Measurements from ENCODE around the gene CHRM5. TPM values are rescaled to one million over a fixed set of nuclear protein-coding genes. Genes with fewer than 3 reads are reported as not detected.

CHRM5 gene
- total and polyA plus RNA-seq, 2 of the 8 experiments (the other 6 are each of a cell fraction or from before 2014, with no cell fraction given): not detected

DNA sequence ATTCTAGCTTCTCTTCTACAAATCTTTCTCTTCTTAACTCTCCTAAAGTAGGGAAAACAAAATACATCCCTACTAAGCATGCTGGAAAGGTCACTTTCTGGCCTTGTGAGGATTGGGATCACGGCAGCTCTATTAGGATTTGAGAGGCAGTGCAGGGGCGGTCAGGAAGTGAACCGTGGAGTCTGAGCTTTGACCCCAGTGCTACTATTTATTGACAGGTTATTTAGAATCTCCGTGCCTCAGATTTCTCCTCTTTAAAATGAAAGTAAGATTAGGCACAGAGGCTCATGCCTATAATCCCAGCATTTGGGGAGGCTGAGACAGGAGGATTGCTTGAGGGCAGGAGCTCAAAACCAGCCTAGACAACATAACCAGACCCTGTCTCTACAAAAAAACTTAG lies 42.0 kb upstream of the CHRM5 start:
- WGBS, 2 experiments (ENCODE audit: extremely low coverage in 1 of 2, insufficient coverage in 1 of 2, insufficient read length in 1 of 2, insufficient replicate concordance in 2 of 2, low coverage in 1 of 2, low lambda C conversion rate in 2 of 2, missing lambda C conversion rate in 1 of 2): 92% methylated on average over 4 of the region's 4 CpGs; no CpG with 5 or more reads in 1 of the 2 experiments

More for the DNA sequence above, 42.0 kb upstream of the CHRM5 start:
- Histone ChIP-seq H4K20me1 (replicated peaks in 1 of 2; ENCODE audit: control insufficient read depth in 1 of 2, insufficient read depth in 2 of 2, low read length in 2 of 2) (no peaks in the 10 kb centered on the region), H3K79me1 (ENCODE audit: low read depth, low read length) (no peaks in the 10 kb centered on the region), H4K8ac (ENCODE audit: extremely low read depth, insufficient read depth, low read length) (no peak overlapping the region), H3K23ac (ENCODE audit: insufficient read length) (no peak overlapping the region), H2AFZ (ENCODE audit: low read length) (no peak overlapping the region), H3K27ac (ENCODE audit: low read depth, low read length) (no peak overlapping the region), H3K4me1 (replicated peaks in 1 of 4; ENCODE audit: control insufficient read depth in 3 of 4, insufficient read depth in 4 of 4, low read length in 3 of 4) (no peaks in the 10 kb centered on the region; a peak in 1 of 7 replicates), H3K9me3 (ENCODE audit: insufficient read depth in 2 of 2, low read depth in 1 of 2, low read length in 1 of 2) (peaks cover 0 to 8% of the 10 kb centered on the region in 2 experiments; a peak in 1 of 4 replicates), H3K4ac (replicated peaks; ENCODE audit: insufficient read length, low read depth, low read length) (no peak overlapping the region), H2BK15ac (ENCODE audit: low read length) (no peak overlapping the region), H3K4me2 (ENCODE audit: insufficient read depth in 1 of 2, low read depth in 2 of 2, low read length in 2 of 2) (no peak overlapping the region), H3K56ac (replicated peaks; ENCODE audit: insufficient read length, low read depth, low read length) (no peak overlapping the region), H3K23me2 (ENCODE audit: low read depth, low read length) (no peaks in the 10 kb centered on the region), H3K36me3 (ENCODE audit: control insufficient read depth in 2 of 4, insufficient read depth in 4 of 4, low read length in 3 of 4) (no peaks in the 10 kb centered on the region), H2AK5ac (ENCODE audit: low read depth, low read length) (no peak overlapping the region), H4K5ac (ENCODE audit: insufficient read length, low read depth, low read length) (no peak overlapping the region), H2BK5ac (ENCODE audit: low read depth, low read length) (no peak overlapping the region), H3K27me3 (replicated peaks in 1 of 4; ENCODE audit: control insufficient read depth in 3 of 4, extremely low read depth in 1 of 4, insufficient read depth in 3 of 4, low read length in 3 of 4) (no peaks in the 10 kb centered on the region), H4K91ac (replicated peaks; ENCODE audit: insufficient read length, low read length) (no peak overlapping the region), H2BK20ac (ENCODE audit: low read length) (no peak overlapping the region), H2BK12ac (ENCODE audit: low read depth, low read length) (no peak overlapping the region), H3K4me3 (ENCODE audit: extremely low read depth in 1 of 4, insufficient read depth in 2 of 4, low read depth in 3 of 4, low read length in 4 of 4) (no peak overlapping the region), H2BK120ac (replicated peaks; ENCODE audit: low read depth, low read length) (no peak overlapping the region), H3K18ac (ENCODE audit: extremely low read depth, low read length) (no peak overlapping the region), H3K9ac (replicated peaks in 1 of 4; ENCODE audit: extremely low read depth in 1 of 4, low read depth in 3 of 4, low read length in 3 of 4) (no peak overlapping the region), H3K14ac (ENCODE audit: insufficient read length) (no peak overlapping the region), H3K79me2 (ENCODE audit: control insufficient read depth in 1 of 2, insufficient read depth in 2 of 2, low read length in 2 of 2) (no peaks in the 10 kb centered on the region)
- FAIRE-seq (no peak), DNase-seq (ENCODE audit: low read depth in 1 of 2, low spot score in 2 of 2) (no peak)
- ChIA-PET CTCF (ENCODE audit: partially characterized antibody) (interaction anchor here (0.6 to 1.7 kb wide), 5 partner anchors 28 to 370 kb away, joined by 3 to 4 read pairs (median 3); no protein-coding TSS in a partner anchor), POLR2A (ENCODE audit: partially characterized antibody) (no interaction called here)
- TF ChIP-seq CBX8 (IDR thresholded peaks at IDR 0.05; ENCODE audit: borderline replicate concordance, low read depth, low read length): no peak
- TF ChIP-seq, protein P1, sequence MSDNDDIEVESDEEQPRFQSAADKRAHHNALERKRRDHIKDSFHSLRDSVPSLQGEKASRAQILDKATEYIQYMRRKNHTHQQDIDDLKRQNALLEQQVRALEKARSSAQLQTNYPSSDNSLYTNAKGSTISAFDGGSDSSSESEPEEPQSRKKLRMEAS (IDR thresholded peaks at IDR 0.05): no peak
- no peak for TF ChIP-seq EGR1 (IDR thresholded peaks at IDR 0.05; ENCODE audit: borderline replicate concordance, low read depth, low read length)
- no peak for TF ChIP-seq JUN (IDR thresholded peaks at IDR 0.05; ENCODE audit: low read depth, low read length)
- TF ChIP-seq RBBP5 (IDR thresholded peaks at IDR 0.05; ENCODE audit: borderline replicate concordance, low read depth, low read length): no peak
